ENCODE results near the gene FAHD2B. TPM values are rescaled to one million over a fixed set of nuclear protein-coding genes. Genes with fewer than 3 reads are reported as not detected.
"Not testable (repeated sequence)": the region's sequence is repeated elsewhere in the genome, so short reads cannot be mapped to it uniquely, and the experiment has no call there.

Gene FAHD2B
- total and polyA plus RNA-seq, 2 of the 4 experiments (the other 2 are of a cell fraction), result 5.7 to 7.9 TPM

DNA sequence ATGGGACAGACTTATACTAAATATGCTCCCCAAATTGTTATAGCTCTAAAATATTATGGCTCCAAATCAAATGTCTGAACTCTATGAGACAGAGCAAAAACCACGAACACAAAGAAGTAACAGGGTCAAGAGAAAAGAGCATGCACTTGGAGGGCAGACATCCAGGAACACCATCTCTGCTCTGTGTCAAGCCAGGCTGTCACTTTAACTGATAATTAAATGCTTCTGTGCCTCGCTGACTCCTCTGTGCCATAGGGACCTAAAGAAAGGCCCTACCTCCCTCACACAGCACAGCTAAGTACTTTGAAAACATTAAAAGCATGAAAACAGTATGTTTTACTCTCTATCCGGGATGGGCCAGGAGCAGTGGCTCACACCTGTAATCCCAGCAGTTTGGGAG, 23.8 kb downstream of the FAHD2B start:
- in situ Hi-C loops (cut with MboI; ENCODE audit: low sequenced_read_pairs), result not testable (repeated sequence)

DNA sequence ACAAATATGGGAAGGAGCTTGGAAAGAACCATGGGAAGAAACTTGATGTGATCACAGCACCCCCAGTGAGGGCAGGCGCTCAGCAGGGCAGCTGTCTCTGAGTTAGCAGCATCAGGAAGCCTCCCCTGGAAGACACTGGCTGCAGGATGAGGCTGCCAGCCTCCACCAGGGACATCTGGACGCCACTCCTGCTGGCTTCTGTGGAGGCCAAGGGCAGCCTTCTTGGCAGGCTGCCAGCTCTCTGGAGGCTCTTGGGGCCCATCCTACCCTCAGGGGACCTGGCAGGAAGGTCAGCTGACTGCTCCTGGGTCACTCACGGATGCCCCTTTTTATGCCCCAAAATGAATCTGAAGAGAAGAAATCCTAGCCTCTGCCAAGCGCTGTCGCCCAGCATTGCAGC, 26.0 kb downstream of the FAHD2B start:
- CTCF ChIA-PET, result not testable (repeated sequence)

More for the DNA sequence above, 23.8 kb downstream of the FAHD2B start:
- H2AK5ac ChIP-seq (ENCODE audit: low read depth, low read length); H2BK15ac ChIP-seq (ENCODE audit: low read depth, low read length); H3K9ac ChIP-seq (ENCODE audit: low read depth, low read length); H3K79me1 ChIP-seq (ENCODE audit: low read depth in 1 of 2, low read length in 2 of 2); H3K36me3 ChIP-seq (ENCODE audit: control insufficient read depth, insufficient read depth, low read length); POLR2A ChIA-PET (ENCODE audit: unreplicated experiment); H2BK120ac ChIP-seq (ENCODE audit: low read depth, low read length); H3K4me2 ChIP-seq (ENCODE audit: low read depth, low read length); H3K9me1 ChIP-seq (ENCODE audit: insufficient read depth, low read length); intact Hi-C loops (cut with micrococcal nuclease); BruUV-seq (replicated peaks); H3K23ac ChIP-seq (ENCODE audit: low read depth, low read length); H3K14ac ChIP-seq (replicated peaks; ENCODE audit: low read depth, low read length); H2BK20ac ChIP-seq (ENCODE audit: low read depth, low read length); H3K18ac ChIP-seq (ENCODE audit: low read depth, low read length); H3K4me1 ChIP-seq (ENCODE audit: control insufficient read depth, insufficient read depth, low read length); H3K27ac ChIP-seq (ENCODE audit: insufficient read depth, low read length); DNase-seq; ATAC-seq (ENCODE audit: low read depth); H3K4me3 ChIP-seq (ENCODE audit: insufficient read depth, low read depth, low read length); H4K5ac ChIP-seq (ENCODE audit: low read depth, low read length); H3K9me3 ChIP-seq (ENCODE audit: control insufficient read depth, insufficient read depth, low read length); H3K27me3 ChIP-seq (ENCODE audit: control insufficient read depth, insufficient read depth, low read length); H2AFZ ChIP-seq (replicated peaks; ENCODE audit: low read length, poor library complexity); dilution Hi-C loops (cut with HindIII; ENCODE audit: low sequenced_read_pairs, unreplicated experiment); H2AK9ac ChIP-seq (replicated peaks; ENCODE audit: low read depth, low read length, poor library complexity); H4K20me1 ChIP-seq (ENCODE audit: insufficient read depth, low read length); H4K91ac ChIP-seq (ENCODE audit: insufficient read depth, low read depth, low read length); H3K56ac ChIP-seq (ENCODE audit: extremely low read depth, insufficient read depth, low read length); H2BK5ac ChIP-seq (ENCODE audit: low read depth, low read length, poor library complexity, severe bottlenecking); H3K4ac ChIP-seq (ENCODE audit: low read depth, low read length); CTCF ChIA-PET; H4K8ac ChIP-seq (ENCODE audit: low read depth in 2 of 2, low read length in 2 of 2): not testable (repeated sequence)
- WGBS, 2 experiments (ENCODE audit: extremely low coverage in 2 of 2, insufficient read length in 1 of 2), result no CpG with 5 or more reads among the region's 3 CpGs

More for the DNA sequence above, 26.0 kb downstream of the FAHD2B start:
- H3K14ac ChIP-seq (replicated peaks; ENCODE audit: low read depth, low read length); BruUV-seq (replicated peaks); ATAC-seq (ENCODE audit: low read depth); H3K9ac ChIP-seq (ENCODE audit: low read depth, low read length); H3K27ac ChIP-seq (ENCODE audit: insufficient read depth, low read length); H4K91ac ChIP-seq (ENCODE audit: insufficient read depth, low read depth, low read length); H2BK15ac ChIP-seq (ENCODE audit: low read depth, low read length); H4K20me1 ChIP-seq (ENCODE audit: insufficient read depth, low read length); H3K4ac ChIP-seq (ENCODE audit: low read depth, low read length); H2AFZ ChIP-seq (replicated peaks; ENCODE audit: low read length, poor library complexity); H2AK9ac ChIP-seq (replicated peaks; ENCODE audit: low read depth, low read length, poor library complexity); H3K36me3 ChIP-seq (ENCODE audit: control insufficient read depth, insufficient read depth, low read length); H3K4me2 ChIP-seq (ENCODE audit: low read depth, low read length); H3K27me3 ChIP-seq (ENCODE audit: control insufficient read depth, insufficient read depth, low read length); H2BK5ac ChIP-seq (ENCODE audit: low read depth, low read length, poor library complexity, severe bottlenecking); H4K5ac ChIP-seq (ENCODE audit: low read depth, low read length); H3K4me1 ChIP-seq (ENCODE audit: control insufficient read depth, insufficient read depth, low read length); H3K23ac ChIP-seq (ENCODE audit: low read depth, low read length); POLR2A ChIA-PET (ENCODE audit: unreplicated experiment); H2AK5ac ChIP-seq (ENCODE audit: low read depth, low read length); H4K8ac ChIP-seq (ENCODE audit: low read depth in 2 of 2, low read length in 2 of 2); H2BK20ac ChIP-seq (ENCODE audit: low read depth, low read length); H3K18ac ChIP-seq (ENCODE audit: low read depth, low read length); DNase-seq; H3K9me1 ChIP-seq (ENCODE audit: insufficient read depth, low read length); H3K56ac ChIP-seq (ENCODE audit: extremely low read depth, insufficient read depth, low read length); in situ Hi-C loops (cut with MboI; ENCODE audit: low sequenced_read_pairs); dilution Hi-C loops (cut with HindIII; ENCODE audit: low sequenced_read_pairs, unreplicated experiment); intact Hi-C loops (cut with micrococcal nuclease); H3K79me1 ChIP-seq (ENCODE audit: low read depth in 1 of 2, low read length in 2 of 2); H3K4me3 ChIP-seq (ENCODE audit: insufficient read depth, low read depth, low read length); H2BK120ac ChIP-seq (ENCODE audit: low read depth, low read length); H3K9me3 ChIP-seq (ENCODE audit: control insufficient read depth, insufficient read depth, low read length): not testable (repeated sequence)
- no CpG with 5 or more reads among the region's 5 CpGs for WGBS, 2 experiments (ENCODE audit: extremely low coverage in 2 of 2, insufficient read length in 1 of 2)
